Spleen (tissue), 7 donors: ENCODE results near the gene KIF26B.

Source experiments
- CTCF ChIP-seq, 11 experiments: fragments of 200-600 bp in 7 of 11; fragments of 450-650 bp in 4 of 11; sonication (generic) in 4 of 11; IDR thresholded peaks in 8 of 11; conservative IDR thresholded peaks in 3 of 11; 1 replicate in 7 of 11; 2 replicates in 4 of 11; pipeline versions ENCODE4 v1.4.0 to v1.8.0; 2016 to 2021; ENCODE audit warnings: antibody characterized with exemption in 11 of 11, inconsistent platforms in 4 of 11, mild to moderate bottlenecking in 1 of 11
- POLR2AphosphoS5 ChIP-seq, 3 donors: sonication (generic); formaldehyde crosslinking; IDR thresholded peaks; one replicate each; pipeline ENCODE4 v1.5.1; 2017; ENCODE audit warnings: antibody characterized with exemption in 3 of 3
- donor health status: DM: no; HTN: no; CAD: no; lungs with moderate emphysema.
- donor health status: DM: no; HTN: no; CAD: no.
- donor health status: DM: no; HTN: no; CAD: no.

- no peak for TF ChIP-seq POLR2AphosphoS5 (IDR thresholded peaks at IDR 0.05)
- no peak for TF ChIP-seq CTCF (IDR thresholded peaks at IDR 0.05 in 8 of 11, conservative IDR thresholded peaks at IDR 0.05 in 3 of 11)
Measured at GRCh38 chr1:245503548-245503947, 348.8 kb downstream of the KIF26B start.
